ENCODE measurements around the gene IFRD2. TPM values are rescaled to one million over a fixed set of nuclear protein-coding genes. Genes with fewer than 3 reads are reported as not detected.

Gene IFRD2
- total and polyA plus RNA-seq, 2 of the 8 experiments (the other 6 are each of a cell fraction or from before 2014, with no cell fraction given), result 76.7 to 88.8 TPM

DNA sequence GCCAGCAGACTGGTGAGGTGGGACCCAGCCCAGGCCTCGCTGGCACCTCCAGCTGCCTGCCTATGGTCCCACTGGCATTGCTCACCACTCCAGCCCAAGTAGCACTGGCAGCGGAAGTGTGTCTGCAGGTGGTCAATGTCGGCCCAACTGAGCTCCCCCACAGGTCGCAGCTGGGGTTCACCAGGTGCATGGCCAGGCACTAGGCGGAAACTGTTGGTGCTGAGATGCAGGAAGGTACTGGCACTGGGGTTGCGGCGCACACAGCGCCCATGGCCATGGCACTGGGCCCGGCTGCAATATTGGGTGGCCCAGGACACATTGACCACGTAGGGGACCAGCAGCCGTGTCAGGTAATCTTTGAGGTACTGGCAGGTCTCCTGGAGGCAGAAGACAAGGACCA is 25.9 kb upstream of the IFRD2 start:
- H3K27ac ChIP-seq (ENCODE audit: low read depth, low read length), result no peak overlapping the region
- FAIRE-seq (no peak), DNase-seq (ENCODE audit: low read depth in 1 of 2, low spot score in 2 of 2) (no peak)
- peaks cover 0 to 25% of the 10 kb centered on the region in 2 experiments; a peak in 3 of 4 replicates for H3K79me2 ChIP-seq (ENCODE audit: control insufficient read depth in 1 of 2, insufficient read depth in 2 of 2, low read length in 2 of 2)
- no peak overlapping the region for H2BK5ac ChIP-seq (ENCODE audit: low read depth, low read length)
- no peak overlapping the region for H3K18ac ChIP-seq (ENCODE audit: extremely low read depth, low read length)
- H2BK20ac ChIP-seq (ENCODE audit: low read length), result no peak overlapping the region
- 0 out of 2 replicates have a peak overlapping the region, but pooled peaks have one; percentile 7 for H4K8ac ChIP-seq (ENCODE audit: extremely low read depth, insufficient read depth, low read length)
- ChIA-PET POLR2A (ENCODE audit: partially characterized antibody) (interaction anchor here (0.7 to 12.6 kb wide), 6 partner anchors 12 to 34 kb away, joined by 3 to 149 read pairs (median 6); partner anchors contain the start of genes HYAL1, HYAL3, IFRD2 and NAA80), CTCF (ENCODE audit: partially characterized antibody) (interaction anchor here (0.6 to 3.9 kb wide), 8 partner anchors 10 to 139 kb away, joined by 3 to 17 read pairs (median 4); partner anchors contain the start of genes HYAL1 and TUSC2)
- H3K9me3 ChIP-seq (ENCODE audit: insufficient read depth in 2 of 2, low read depth in 1 of 2, low read length in 1 of 2), result no peaks in the 10 kb centered on the region; a peak in 1 of 4 replicates
- 95% methylated on average over 11 of the region's 11 CpGs; no CpG with 5 or more reads in 1 of the 2 experiments for WGBS, 2 experiments (ENCODE audit: extremely low coverage in 1 of 2, insufficient coverage in 1 of 2, insufficient read length in 1 of 2, insufficient replicate concordance in 2 of 2, low coverage in 1 of 2, low lambda C conversion rate in 2 of 2, missing lambda C conversion rate in 1 of 2)
- no peak overlapping the region for H4K91ac ChIP-seq (replicated peaks; ENCODE audit: insufficient read length, low read length)
- H3K4me2 ChIP-seq (ENCODE audit: insufficient read depth in 1 of 2, low read depth in 2 of 2, low read length in 2 of 2), result no peak overlapping the region
- no peak overlapping the region for H2BK12ac ChIP-seq (ENCODE audit: low read depth, low read length)
- peaks cover 19 to 35% of the 10 kb centered on the region in 2 experiments for H4K20me1 ChIP-seq (replicated peaks in 1 of 2; ENCODE audit: control insufficient read depth in 1 of 2, insufficient read depth in 2 of 2, low read length in 2 of 2)
- H3K79me1 ChIP-seq (ENCODE audit: low read depth, low read length), result peaks cover 20% of the 10 kb centered on the region
- H3K9ac ChIP-seq (replicated peaks in 1 of 4; ENCODE audit: extremely low read depth in 1 of 4, low read depth in 3 of 4, low read length in 3 of 4), result no peak overlapping the region
- H3K56ac ChIP-seq (replicated peaks; ENCODE audit: insufficient read length, low read depth, low read length), result no peak overlapping the region
- no peaks in the 10 kb centered on the region for H3K27me3 ChIP-seq (replicated peaks in 1 of 4; ENCODE audit: control insufficient read depth in 3 of 4, extremely low read depth in 1 of 4, insufficient read depth in 3 of 4, low read length in 3 of 4)
- peaks cover 16 to 34% (median 28%) of the 10 kb centered on the region in 4 experiments for H3K36me3 ChIP-seq (ENCODE audit: control insufficient read depth in 2 of 4, insufficient read depth in 4 of 4, low read length in 3 of 4)
- peaks cover 0 to 22% (median 16%) of the 10 kb centered on the region in 4 experiments; a peak in 6 of 7 replicates for H3K4me1 ChIP-seq (replicated peaks in 1 of 4; ENCODE audit: control insufficient read depth in 3 of 4, insufficient read depth in 4 of 4, low read length in 3 of 4)
- H2BK15ac ChIP-seq (ENCODE audit: low read length), result 0 out of 2 replicates have a peak overlapping the region, but pooled peaks have one; percentile 10
- H4K5ac ChIP-seq (ENCODE audit: insufficient read length, low read depth, low read length), result no peak overlapping the region
- no peak overlapping the region for H3K4me3 ChIP-seq (ENCODE audit: extremely low read depth in 1 of 4, insufficient read depth in 2 of 4, low read depth in 3 of 4, low read length in 4 of 4)
- H2BK120ac ChIP-seq (replicated peaks; ENCODE audit: low read depth, low read length), result no peak overlapping the region
- H2AK5ac ChIP-seq (ENCODE audit: low read depth, low read length), result no peak overlapping the region
- TF ChIP-seq YY1 (IDR thresholded peaks at IDR 0.05; ENCODE audit: low read depth, low read length) (no peak), BACH1 (IDR thresholded peaks at IDR 0.05; ENCODE audit: low read length) (no peak), SP1 (IDR thresholded peaks at IDR 0.05; ENCODE audit: low read depth, low read length) (no peak), TEAD4 (IDR thresholded peaks at IDR 0.05; ENCODE audit: low read depth, low read length) (no peak), SIX5 (IDR thresholded peaks at IDR 0.05; ENCODE audit: low read depth, low read length) (no peak), JUND (IDR thresholded peaks at IDR 0.05; ENCODE audit: low read length) (no peak), JUN (IDR thresholded peaks at IDR 0.05; ENCODE audit: low read depth, low read length) (no peak), SP4 (IDR thresholded peaks at IDR 0.05; ENCODE audit: low read length) (no peak), EZH2 (IDR thresholded peaks at IDR 0.05; ENCODE audit: low read depth, low read length, severe bottlenecking) (no peak)
- TF ChIP-seq, protein P1, sequence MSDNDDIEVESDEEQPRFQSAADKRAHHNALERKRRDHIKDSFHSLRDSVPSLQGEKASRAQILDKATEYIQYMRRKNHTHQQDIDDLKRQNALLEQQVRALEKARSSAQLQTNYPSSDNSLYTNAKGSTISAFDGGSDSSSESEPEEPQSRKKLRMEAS (IDR thresholded peaks at IDR 0.05), result no peak
- TF ChIP-seq, protein P2, sequence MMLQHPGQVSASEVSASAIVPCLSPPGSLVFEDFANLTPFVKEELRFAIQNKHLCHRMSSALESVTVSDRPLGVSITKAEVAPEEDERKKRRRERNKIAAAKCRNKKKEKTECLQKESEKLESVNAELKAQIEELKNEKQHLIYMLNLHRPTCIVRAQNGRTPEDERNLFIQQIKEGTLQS (IDR thresholded peaks at IDR 0.05; ENCODE audit: insufficient read depth, low read depth, low read length), result no peak
- no peak overlapping the region for H3K4ac ChIP-seq (replicated peaks; ENCODE audit: insufficient read length, low read depth, low read length)
- no peak overlapping the region for H3K23ac ChIP-seq (ENCODE audit: insufficient read length)
- H2AFZ ChIP-seq (ENCODE audit: low read length), result no peak overlapping the region
- peaks cover 17% of the 10 kb centered on the region for H3K23me2 ChIP-seq (ENCODE audit: low read depth, low read length)
- no peak overlapping the region for H3K14ac ChIP-seq (ENCODE audit: insufficient read length)

Measured in H1 (cell line).